HEK293 (cell line): ENCODE results near the gene LGALS3BP.

Source experiments
- CTCF ChIA-PET: fragments of 350-600 bp; formaldehyde crosslinking; extraction: SDS; loops from one replicate; lab custom pipeline; 2021; ENCODE audit warnings: antibody characterized with exemption; lab: Yijun Ruan, JAX
- POLR2A ChIA-PET: fragments of 300-600 bp; formaldehyde crosslinking; extraction: SDS; loops from one replicate; lab custom pipeline; 2020; ENCODE audit warnings: antibody characterized with exemption, inconsistent platforms; lab: Yijun Ruan, JAX
- H3K27ac ChIP-seq: fragments of 200-500 bp; sonication (Bioruptor generic); 2 replicates; pipeline ENCODE4 v1.5.1; 2014; ENCODE audit warnings: low read depth, low read length, control low read depth, inconsistent platforms; ENCODE audit errors: extremely low read depth
- H3K36me3 ChIP-seq, 2 experiments: fragments of 200-500 bp in 1 of 2; sonication (Bioruptor generic) in 1 of 2; 1 replicate in 1 of 2; 2 replicates in 1 of 2; pipeline ENCODE4 v1.5.1; 2014 to 2017; ENCODE audit warnings: inconsistent platforms in 2 of 2, low read length in 2 of 2; ENCODE audit not compliant: control insufficient read depth in 2 of 2, insufficient read depth in 1 of 2
- H3K4me1 ChIP-seq: fragments of 200-500 bp; sonication (Bioruptor generic); 2 replicates; pipeline ENCODE4 v1.5.1; 2014; ENCODE audit warnings: mild to moderate bottlenecking, low read length, inconsistent platforms; ENCODE audit not compliant: control insufficient read depth, insufficient read depth
- H3K4me3 ChIP-seq: 2 replicates; pipeline ENCODE4 v1.5.1; 2011; ENCODE audit warnings: low read depth, mild to moderate bottlenecking, control low read depth, low read length, moderate library complexity
- H3K9me3 ChIP-seq: fragments of 200-500 bp; sonication (Bioruptor generic); 2 replicates; pipeline ENCODE4 v1.5.1; 2014; ENCODE audit warnings: low read depth, low read length, inconsistent platforms; ENCODE audit not compliant: control insufficient read depth, insufficient read depth
- GFI1B ChIP-seq: fragments of 450-650 bp; formaldehyde crosslinking; IDR thresholded peaks from 2 replicates; pipeline ENCODE4 v1.5.1; 2016; ENCODE audit warnings: missing biosample characterization, missing genetic modification characterization
- GLIS1 ChIP-seq: fragments of 450-650 bp; formaldehyde crosslinking; IDR thresholded peaks from 2 replicates; pipeline ENCODE4 v1.5.1; 2016; ENCODE audit warnings: missing biosample characterization, missing genetic modification characterization
- HOXD13 ChIP-seq: sonication (generic); formaldehyde crosslinking; IDR thresholded peaks from 2 replicates; pipeline ENCODE4 v1.8.0; 2022; ENCODE audit warnings: missing genetic modification reagents, borderline replicate concordance
- KLF10 ChIP-seq: fragments of 450-650 bp; IDR thresholded peaks from 2 replicates; pipeline ENCODE4 v1.5.1; 2018; ENCODE audit warnings: missing biosample characterization, mild to moderate bottlenecking, missing genetic modification characterization
- KLF7 ChIP-seq: fragments of 450-650 bp; formaldehyde crosslinking; IDR thresholded peaks from 2 replicates; pipeline ENCODE4 v1.5.1; 2016; ENCODE audit warnings: missing biosample characterization, missing genetic modification characterization, borderline replicate concordance
- MEIS1 ChIP-seq: sonication (generic); formaldehyde crosslinking; IDR thresholded peaks from 2 replicates; pipeline ENCODE4 v1.8.1; 2022; ENCODE audit warnings: missing genetic modification reagents, mild to moderate bottlenecking, borderline replicate concordance
- OVOL3 ChIP-seq: fragments of 450-650 bp; formaldehyde crosslinking; IDR thresholded peaks from 2 replicates; pipeline ENCODE4 v1.5.1; 2016; ENCODE audit warnings: missing biosample characterization, missing genetic modification characterization
- REPIN1 ChIP-seq: fragments of 450-650 bp; formaldehyde crosslinking; IDR thresholded peaks from 2 replicates; pipeline ENCODE4 v1.5.1; 2017; ENCODE audit warnings: missing biosample characterization, missing genetic modification characterization, low read depth
- SETDB1 ChIP-seq: IDR thresholded peaks from one replicate; pipeline ENCODE4 v1.6.1; 2017; ENCODE audit warnings: mild to moderate bottlenecking, low read length, moderate library complexity, mixed read lengths; ENCODE audit not compliant: insufficient read length
- SP7 ChIP-seq: fragments of 450-650 bp; formaldehyde crosslinking; IDR thresholded peaks from 2 replicates; pipeline ENCODE4 v1.5.1; 2016; ENCODE audit warnings: missing biosample characterization, missing genetic modification characterization
- WT1 ChIP-seq: fragments of 450-650 bp; formaldehyde crosslinking; IDR thresholded peaks from 2 replicates; pipeline ENCODE4 v1.5.1; 2016; ENCODE audit warnings: missing biosample characterization, missing genetic modification characterization
- ZBTB8A ChIP-seq: fragments of 450-650 bp; formaldehyde crosslinking; IDR thresholded peaks from 2 replicates; pipeline ENCODE4 v1.5.1; 2016; ENCODE audit warnings: missing biosample characterization, missing genetic modification characterization
- ZFP37 ChIP-seq: fragments of 450-650 bp; formaldehyde crosslinking; IDR thresholded peaks from 2 replicates; pipeline ENCODE4 v1.5.1; 2016; ENCODE audit warnings: missing biosample characterization, missing genetic modification characterization
- ZNF114 ChIP-seq: fragments of 450-650 bp; formaldehyde crosslinking; IDR thresholded peaks from 2 replicates; pipeline ENCODE4 v1.5.0; 2017; ENCODE audit warnings: missing biosample characterization, missing genetic modification characterization
- ZNF132 ChIP-seq: fragments of 450-650 bp; formaldehyde crosslinking; IDR thresholded peaks from 2 replicates; pipeline ENCODE4 v1.5.1; 2017; ENCODE audit warnings: missing biosample characterization, missing genetic modification characterization, borderline replicate concordance
- ZNF146 ChIP-seq: fragments of 450-650 bp; formaldehyde crosslinking; IDR thresholded peaks from 2 replicates; pipeline ENCODE4 v1.5.1; 2016; ENCODE audit warnings: missing biosample characterization, missing genetic modification characterization
- ZNF239 ChIP-seq: fragments of 450-650 bp; formaldehyde crosslinking; IDR thresholded peaks from 2 replicates; pipeline ENCODE4 v1.5.1; 2016; ENCODE audit warnings: missing biosample characterization, missing genetic modification characterization
- ZNF248 ChIP-seq: fragments of 450-650 bp; formaldehyde crosslinking; IDR thresholded peaks from 2 replicates; pipeline ENCODE4 v1.5.1; 2017; ENCODE audit warnings: missing biosample characterization, missing genetic modification characterization
- ZNF302 ChIP-seq: fragments of 450-650 bp; formaldehyde crosslinking; IDR thresholded peaks from 2 replicates; pipeline ENCODE4 v1.5.1; 2016; ENCODE audit warnings: missing biosample characterization, missing genetic modification characterization, low read depth
- ZNF335 ChIP-seq: fragments of 450-650 bp; formaldehyde crosslinking; conservative IDR thresholded peaks from 2 replicates; pipeline ENCODE4 v1.5.1; 2016; ENCODE audit warnings: missing biosample characterization, missing genetic modification characterization
- ZNF423 ChIP-seq: fragments of 450-650 bp; formaldehyde crosslinking; IDR thresholded peaks from 2 replicates; pipeline ENCODE4 v1.5.1; 2016; ENCODE audit warnings: missing biosample characterization, missing genetic modification characterization
- ZNF449 ChIP-seq: fragments of 450-650 bp; formaldehyde crosslinking; IDR thresholded peaks from 2 replicates; pipeline ENCODE4 v1.5.1; 2017; ENCODE audit warnings: missing biosample characterization, mild to moderate bottlenecking, missing genetic modification characterization, moderate library complexity
- ZNF529 ChIP-seq: fragments of 450-650 bp; formaldehyde crosslinking; IDR thresholded peaks from 2 replicates; pipeline ENCODE4 v1.5.1; 2017; ENCODE audit warnings: missing genetic modification characterization, missing biosample characterization; ENCODE audit not compliant: insufficient replicate concordance
- ZNF544 ChIP-seq: fragments of 450-650 bp; formaldehyde crosslinking; IDR thresholded peaks from 2 replicates; pipeline ENCODE4 v1.5.0; 2017; ENCODE audit warnings: missing biosample characterization, missing genetic modification characterization
- ZNF600 ChIP-seq: fragments of 450-650 bp; formaldehyde crosslinking; IDR thresholded peaks from 2 replicates; pipeline ENCODE4 v1.5.1; 2016; ENCODE audit warnings: missing biosample characterization, missing genetic modification characterization
- ZNF654 ChIP-seq: fragments of 450-650 bp; formaldehyde crosslinking; IDR thresholded peaks from 2 replicates; pipeline ENCODE4 v1.5.1; 2016; ENCODE audit warnings: low read depth, missing biosample characterization, missing genetic modification characterization
- ZNF664 ChIP-seq: fragments of 450-650 bp; formaldehyde crosslinking; IDR thresholded peaks from 2 replicates; pipeline ENCODE4 v1.5.1; 2016; ENCODE audit warnings: missing biosample characterization, missing genetic modification characterization
- TF ChIP-seq, protein P1 (sequence below): fragments of 450-650 bp; formaldehyde crosslinking; conservative IDR thresholded peaks from 2 replicates; pipeline ENCODE4 v1.5.1; 2016; ENCODE audit warnings: low read depth, missing biosample characterization, missing genetic modification characterization
- TF ChIP-seq, protein P2 (sequence below): fragments of 450-650 bp; formaldehyde crosslinking; IDR thresholded peaks from 2 replicates; pipeline ENCODE4 v1.5.1; 2016; ENCODE audit warnings: missing biosample characterization, missing genetic modification characterization

LGALS3BP gene

GRCh38 chr17:78933025-78933958 is 46.4 kb downstream of the LGALS3BP start:
- peak overlapping the region; percentile 7; the same call in 1 of the 2 replicates for H3K27ac ChIP-seq
- no peaks in the 10 kb centered on the region for H3K36me3 ChIP-seq
- no peaks in the 10 kb centered on the region for H3K9me3 ChIP-seq
- H3K4me1 ChIP-seq, result peaks cover 23% of the 10 kb centered on the region
- ChIA-PET CTCF (interaction anchor here (0.7 to 1.7 kb wide), 3 partner anchors 27 to 60 kb away, joined by 3 to 7 read pairs (median 4); no protein-coding TSS in a partner anchor), POLR2A (interaction anchor here (0.6 to 1.7 kb wide), 5 partner anchors 9 to 43 kb away, joined by 3 to 8 read pairs (median 3); partner anchors contain the start of gene TIMP2)
- H3K4me3 ChIP-seq, result no peak overlapping the region
- TF ChIP-seq SETDB1 (no peak), ZNF664 (tag by site-specific recombination) (no peak), ZNF449 (no peak), ZNF248 (tag by site-specific recombination) (no peak), ZNF335 (tag by site-specific recombination) (no peak; the same call in 1 of the 2 replicates), SP7 (tag by site-specific recombination) (peak; percentile 80), ZNF423 (tag by site-specific recombination) (no peak), HOXD13 (CRISPR knock-in tag) (no peak), GFI1B (tag by site-specific recombination) (no peak), WT1 (tag by site-specific recombination) (no peak; the same call in 1 of the 2 replicates), KLF7 (tag by site-specific recombination) (no peak), GLIS1 (peak; percentile 49), ZNF132 (tag by site-specific recombination) (no peak), ZBTB8A (tag by site-specific recombination) (0 out of 2 replicates have a peak, but pooled peaks have one; percentile 18), ZNF544 (no peak), REPIN1 (no peak), ZNF114 (no peak), MEIS1 (CRISPR knock-in tag) (no peak), ZNF239 (tag by site-specific recombination) (no peak), ZNF654 (tag by site-specific recombination) (no peak), ZNF529 (tag by site-specific recombination) (no peak), KLF10 (no peak), ZNF146 (tag by site-specific recombination) (no peak), OVOL3 (tag by site-specific recombination) (no peak), ZNF302 (tag by site-specific recombination) (no peak), ZNF600 (no peak; the same call in 1 of the 2 replicates), ZFP37 (tag by site-specific recombination) (no peak; the same call in 1 of the 2 replicates)
- TF ChIP-seq, protein P1, sequence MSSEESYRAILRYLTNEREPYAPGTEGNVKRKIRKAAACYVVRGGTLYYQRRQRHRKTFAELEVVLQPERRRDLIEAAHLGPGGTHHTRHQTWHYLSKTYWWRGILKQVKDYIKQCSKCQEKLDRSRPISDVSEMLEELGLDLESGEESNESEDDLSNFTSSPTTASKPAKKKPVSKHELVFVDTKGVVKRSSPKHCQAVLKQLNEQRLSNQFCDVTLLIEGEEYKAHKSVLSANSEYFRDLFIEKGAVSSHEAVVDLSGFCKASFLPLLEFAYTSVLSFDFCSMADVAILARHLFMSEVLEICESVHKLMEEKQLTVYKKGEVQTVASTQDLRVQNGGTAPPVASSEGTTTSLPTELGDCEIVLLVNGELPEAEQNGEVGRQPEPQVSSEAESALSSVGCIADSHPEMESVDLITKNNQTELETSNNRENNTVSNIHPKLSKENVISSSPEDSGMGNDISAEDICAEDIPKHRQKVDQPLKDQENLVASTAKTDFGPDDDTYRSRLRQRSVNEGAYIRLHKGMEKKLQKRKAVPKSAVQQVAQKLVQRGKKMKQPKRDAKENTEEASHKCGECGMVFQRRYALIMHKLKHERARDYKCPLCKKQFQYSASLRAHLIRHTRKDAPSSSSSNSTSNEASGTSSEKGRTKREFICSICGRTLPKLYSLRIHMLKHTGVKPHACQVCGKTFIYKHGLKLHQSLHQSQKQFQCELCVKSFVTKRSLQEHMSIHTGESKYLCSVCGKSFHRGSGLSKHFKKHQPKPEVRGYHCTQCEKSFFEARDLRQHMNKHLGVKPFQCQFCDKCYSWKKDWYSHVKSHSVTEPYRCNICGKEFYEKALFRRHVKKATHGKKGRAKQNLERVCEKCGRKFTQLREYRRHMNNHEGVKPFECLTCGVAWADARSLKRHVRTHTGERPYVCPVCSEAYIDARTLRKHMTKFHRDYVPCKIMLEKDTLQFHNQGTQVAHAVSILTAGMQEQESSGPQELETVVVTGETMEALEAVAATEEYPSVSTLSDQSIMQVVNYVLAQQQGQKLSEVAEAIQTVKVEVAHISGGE (tag by site-specific recombination), result no peak
- TF ChIP-seq, protein P2, sequence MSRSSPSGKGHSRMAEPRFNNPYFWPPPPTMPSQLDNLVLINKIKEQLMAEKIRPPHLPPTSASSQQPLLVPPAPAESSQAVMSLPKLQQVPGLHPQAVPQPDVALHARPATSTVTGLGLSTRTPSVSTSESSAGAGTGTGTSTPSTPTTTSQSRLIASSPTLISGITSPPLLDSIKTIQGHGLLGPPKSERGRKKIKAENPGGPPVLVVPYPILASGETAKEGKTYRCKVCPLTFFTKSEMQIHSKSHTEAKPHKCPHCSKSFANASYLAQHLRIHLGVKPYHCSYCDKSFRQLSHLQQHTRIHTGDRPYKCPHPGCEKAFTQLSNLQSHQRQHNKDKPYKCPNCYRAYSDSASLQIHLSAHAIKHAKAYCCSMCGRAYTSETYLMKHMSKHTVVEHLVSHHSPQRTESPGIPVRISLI (tag by site-specific recombination), result no peak
